Left renal cortex interstitium (tissue), 4 donors: ENCODE measurements around the gene GRB10. TPM values are rescaled to one million over a fixed set of nuclear protein-coding genes. Genes with fewer than 3 reads are reported as not detected.

ENCODE experiments used
- polyA plus RNA-seq, 4 donors: library from polyadenylated mRNA; unstranded; fragments of 120-200 nt; gene quantifications; one replicate each; pipeline ENCODE4 v1.2.1, GENCODE V29; 2013; ENCODE audit not compliant: insufficient read length in 4 of 4

Gene GRB10
- polyA plus RNA-seq, 4 donors, result 25.7 to 47.8 (median 35.6) TPM

Other genes starting within 250 kb of the GRB10 start
- 10 to 100 TPM; 64.0 to 88.1 (median 72.7) TPM for gene DDC, start 217.5 kb downstream of the GRB10 start, polyA plus RNA-seq